Fibroblast of lung (primary cell): Measurements from ENCODE around the gene FAM131A.

Experiments used
- CTCF ChIP-seq, 2 donors: IDR thresholded peaks in 1 of 2; conservative IDR thresholded peaks in 1 of 2; 1 replicate in 1 of 2; 2 replicates in 1 of 2; pipeline ENCODE4 v1.5.1; 2011 to 2012; ENCODE audit warnings: low read length in 2 of 2, control low read depth in 1 of 2, inconsistent platforms in 1 of 2, low read depth in 1 of 2, mild to moderate bottlenecking in 1 of 2
- EZH2 ChIP-seq: IDR thresholded peaks from 2 replicates; pipeline ENCODE4 v1.5.1; 2012; ENCODE audit warnings: low read length, control low read depth, mild to moderate bottlenecking; ENCODE audit errors: missing control alignments

GRCh38 chr3:184300378-184300720, 37.1 kb upstream of the FAM131A start:
- no peak for TF ChIP-seq EZH2
- no peak for TF ChIP-seq CTCF (conservative IDR thresholded peaks at IDR 0.05 in 1 of 2, IDR thresholded peaks at IDR 0.05 in 1 of 2; ENCODE audit: low read depth in 1 of 2, low read length in 2 of 2)
